Dermis microvascular lymphatic vessel endothelial cell (primary cell): ENCODE data around the gene SLC28A1. TPM values are rescaled to one million over a fixed set of nuclear protein-coding genes. Genes with fewer than 3 reads are reported as not detected.

Source experiments
- DNase-seq, 2 donors: peaks; one replicate each; pipeline versions ENCODE4 v3.0.0 to v3.0.0-alpha.2; 2010; ENCODE audit warnings: low read depth in 2 of 2
- total RNA-seq: library from RNA; depleted of rRNA; stranded (reverse); fragments of >200 nt; gene quantifications from 2 replicates; pipeline ENCODE4 v1.2.1, GENCODE V29; 2014

SLC28A1 gene
- total RNA-seq, 1 donor from 2014 or later: not detected

- DNase-seq: no peak
These were observed 54.3 kb downstream of the SLC28A1 start for GRCh38 chr15:84938726-84939125.

GRCh38 chr15:84940399-84940798 is 55.9 kb downstream of the SLC28A1 start:
- no peak for DNase-seq

DNA sequence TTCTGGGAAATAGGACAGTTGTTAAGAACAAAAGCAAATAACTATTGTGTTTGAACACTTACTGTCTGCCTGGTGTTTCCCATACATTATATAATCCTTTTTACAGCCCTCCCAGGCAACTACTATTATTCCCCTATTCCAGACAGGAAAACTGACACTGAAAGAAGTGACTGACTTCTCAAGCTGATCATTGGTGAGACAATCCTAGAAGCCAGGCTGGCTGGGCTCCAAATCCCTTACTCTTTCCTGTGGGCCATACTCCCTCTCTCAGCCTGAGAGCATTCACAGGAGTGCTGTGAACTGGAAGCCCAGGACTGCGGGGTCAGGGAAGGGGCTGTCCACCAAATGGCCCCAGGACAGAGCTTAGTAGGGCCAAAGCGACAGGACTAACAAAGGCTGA is 58.0 kb downstream of the SLC28A1 start:
- peak in 1 of 2 donors; percentile 19 for DNase-seq

- no peak for DNase-seq
These were observed 59.8 kb downstream of the SLC28A1 start for GRCh38 chr15:84944311-84944710.

- DNase-seq: no peak
These were observed 60.4 kb downstream of the SLC28A1 start for GRCh38 chr15:84944861-84945260.

DNA sequence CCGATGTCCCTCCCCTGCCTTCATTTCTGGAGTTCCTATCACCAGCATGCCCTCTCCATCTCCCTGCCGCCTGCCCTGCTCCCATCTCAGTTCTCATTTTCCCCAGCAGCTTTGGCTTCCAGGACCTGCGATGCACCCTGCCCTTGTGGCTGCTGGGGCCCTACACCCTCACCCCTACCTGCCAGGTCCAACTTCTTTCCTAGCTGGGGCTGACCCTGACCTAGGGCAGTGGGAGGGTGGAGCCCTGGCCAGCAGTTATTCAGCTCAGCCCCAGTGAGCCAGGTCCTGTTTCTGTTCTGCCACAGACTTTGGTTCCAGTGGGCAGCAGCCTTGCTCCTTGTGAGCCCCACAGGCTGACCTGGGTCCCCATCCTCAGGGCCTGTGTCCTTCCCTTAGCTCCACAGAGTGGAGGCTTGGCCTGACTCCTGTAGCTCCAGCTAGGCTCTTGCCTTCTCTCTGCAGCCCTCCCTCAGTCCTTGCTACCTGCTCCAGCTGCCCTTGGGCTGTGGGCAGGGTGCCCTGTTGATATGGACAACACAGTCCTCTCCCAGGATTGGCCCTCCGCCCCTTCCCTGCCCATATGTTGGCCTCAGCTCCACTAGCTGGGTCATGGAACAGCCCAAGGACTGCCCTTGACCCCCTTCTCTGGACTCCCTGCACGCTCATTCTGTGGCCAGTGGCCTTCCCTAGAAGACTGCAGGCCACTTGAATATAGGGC is 62.5 kb downstream of the SLC28A1 start:
- DNase-seq: no peak

GRCh38 chr15:84947947-84948830 is 63.7 kb downstream of the SLC28A1 start:
- peak; percentile 30 to 87 for DNase-seq

GRCh38 chr15:84949043-84949442 is 64.6 kb downstream of the SLC28A1 start:
- DNase-seq: no peak

DNA sequence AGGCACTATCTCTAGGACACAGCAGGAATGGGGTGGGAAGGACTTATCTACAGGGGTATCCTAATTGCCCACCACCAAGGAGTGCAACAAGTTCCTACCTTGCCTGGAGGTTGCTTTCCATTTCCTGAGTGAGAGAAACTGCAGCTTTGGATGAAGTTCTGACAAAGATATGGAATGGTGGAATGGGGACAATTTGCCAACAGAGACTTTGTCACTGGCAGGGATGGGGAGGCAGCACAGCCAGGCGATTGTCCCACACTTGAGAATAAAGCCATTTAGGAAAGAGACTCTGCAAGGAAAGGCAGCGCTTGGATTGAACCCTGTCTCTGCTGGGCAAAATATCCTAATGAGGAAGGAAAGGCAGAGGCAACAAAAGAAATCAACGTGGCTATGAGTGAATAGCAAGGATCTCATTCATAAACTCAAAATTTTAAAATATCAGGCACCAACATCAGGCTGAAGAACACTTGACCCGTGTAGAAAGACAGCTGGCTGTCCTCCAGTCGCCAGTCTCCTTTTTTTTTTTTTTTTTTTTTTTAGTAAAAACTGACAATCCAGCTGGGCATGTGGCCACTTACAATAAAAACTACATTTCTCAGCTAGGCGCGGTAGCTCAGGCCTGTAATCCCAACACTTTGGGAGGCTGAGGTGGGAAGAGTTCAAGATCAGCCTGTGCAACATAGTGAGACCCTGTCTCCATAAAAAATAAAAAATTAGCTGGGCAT is 65.5 kb downstream of the SLC28A1 start:
- no peak for DNase-seq

- DNase-seq: no peak
These were observed 66.2 kb downstream of the SLC28A1 start for GRCh38 chr15:84950570-84951111.

- no peak for DNase-seq
These were observed 67.3 kb downstream of the SLC28A1 start for GRCh38 chr15:84951736-84952135.

DNA sequence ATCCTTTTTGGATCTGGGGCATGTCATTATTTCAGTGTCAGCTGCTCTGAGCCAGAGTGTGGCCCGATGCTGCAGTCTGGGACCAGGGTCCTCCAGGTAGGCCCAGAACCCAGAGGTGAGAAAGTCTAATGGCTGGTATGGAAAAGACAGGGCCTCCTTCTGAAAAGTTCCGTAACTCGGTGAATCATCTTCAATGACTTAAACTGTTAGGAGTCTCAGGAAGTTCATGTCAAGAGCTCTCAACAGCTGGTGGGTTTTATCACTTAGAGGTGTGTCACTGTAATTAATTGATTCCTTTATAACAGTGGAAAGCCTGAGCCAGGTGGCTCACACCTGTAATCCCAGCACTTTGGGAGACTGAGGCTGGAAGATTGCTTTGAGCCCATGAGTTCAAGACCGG is 68.7 kb downstream of the SLC28A1 start:
- DNase-seq: peak in 1 of 2 donors; percentile 18

GRCh38 chr15:84953726-84954125 is 69.3 kb downstream of the SLC28A1 start:
- peak in 1 of 2 donors; percentile 12 for DNase-seq

- DNase-seq: peak; percentile 60 to 85
These were observed 70.8 kb downstream of the SLC28A1 start for GRCh38 chr15:84955089-84955848.

- DNase-seq: no peak
These were observed 71.7 kb downstream of the SLC28A1 start for GRCh38 chr15:84956199-84956598.

DNA sequence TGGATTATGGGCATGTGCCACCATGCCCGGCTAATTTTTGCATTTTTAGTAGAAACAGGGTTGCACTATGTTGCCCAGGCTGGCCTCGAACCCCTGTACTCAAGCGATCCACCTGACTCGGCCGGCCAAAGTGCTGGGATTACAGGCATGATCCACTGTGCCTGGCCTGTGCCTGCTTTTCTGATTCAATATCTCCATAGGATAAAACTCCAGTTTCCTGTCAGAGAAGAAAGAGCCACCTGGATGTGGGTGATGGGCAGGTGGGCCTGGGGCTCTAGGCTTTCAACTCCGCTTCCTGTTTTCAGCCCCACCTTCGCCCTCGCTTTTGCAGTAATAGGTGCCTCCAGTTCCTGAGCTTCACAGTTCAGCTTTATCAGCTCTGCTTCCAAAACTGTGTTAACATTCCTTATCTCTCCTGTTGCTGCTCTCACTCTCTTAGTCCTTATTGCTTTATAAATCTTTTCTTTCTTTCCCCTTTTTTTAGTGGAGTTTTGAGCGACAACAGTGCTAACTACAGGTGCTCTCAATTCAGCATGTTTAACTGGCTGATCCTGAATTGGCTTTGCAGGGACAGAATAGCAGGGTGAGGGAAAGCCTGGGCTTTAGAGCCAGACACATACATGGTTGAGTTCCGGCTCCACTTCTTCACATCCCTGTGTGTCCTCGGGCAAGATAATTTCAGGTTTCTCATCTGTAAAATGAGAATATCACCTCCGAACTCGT is 76.1 kb downstream of the SLC28A1 start:
- DNase-seq: no peak

DNA sequence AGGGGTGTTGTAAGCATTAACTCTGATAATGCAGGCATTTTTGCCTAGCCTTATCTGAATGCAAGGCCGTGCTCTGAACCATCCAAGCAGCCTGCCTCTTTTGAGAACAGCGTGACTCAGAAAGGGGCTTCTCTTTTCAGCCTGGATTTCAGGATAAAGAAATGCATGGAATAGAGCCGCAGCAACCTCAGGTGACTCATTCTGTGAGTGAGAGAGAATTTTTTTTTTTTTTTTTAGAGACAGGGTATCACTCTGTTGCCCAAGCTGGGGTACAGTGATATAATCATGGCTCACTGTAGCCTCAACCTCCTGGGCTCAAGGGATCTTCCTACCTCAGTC is 76.6 kb downstream of the SLC28A1 start:
- DNase-seq: no peak

DNA sequence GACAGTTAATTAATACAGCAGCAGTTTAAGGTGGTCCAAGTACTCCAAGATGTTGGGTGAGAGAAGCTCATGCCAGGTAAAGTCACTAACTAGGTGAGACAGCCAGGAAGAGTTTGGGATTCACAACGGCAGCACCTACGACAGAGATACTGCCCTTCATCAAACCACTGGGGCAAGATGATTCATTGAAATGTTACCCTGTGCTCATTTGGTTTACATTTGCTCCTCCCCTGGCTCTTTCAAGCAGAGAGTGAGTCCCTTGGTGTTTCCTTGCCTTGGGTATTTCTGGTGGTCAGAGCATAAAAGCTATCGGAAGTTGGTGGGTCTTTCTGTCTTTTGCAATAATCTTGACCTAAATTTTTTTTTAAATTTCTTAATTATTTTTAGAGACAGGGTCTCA is 77.2 kb downstream of the SLC28A1 start:
- no peak for DNase-seq

GRCh38 chr15:84962955-84963354 is 78.5 kb downstream of the SLC28A1 start:
- no peak for DNase-seq

DNA sequence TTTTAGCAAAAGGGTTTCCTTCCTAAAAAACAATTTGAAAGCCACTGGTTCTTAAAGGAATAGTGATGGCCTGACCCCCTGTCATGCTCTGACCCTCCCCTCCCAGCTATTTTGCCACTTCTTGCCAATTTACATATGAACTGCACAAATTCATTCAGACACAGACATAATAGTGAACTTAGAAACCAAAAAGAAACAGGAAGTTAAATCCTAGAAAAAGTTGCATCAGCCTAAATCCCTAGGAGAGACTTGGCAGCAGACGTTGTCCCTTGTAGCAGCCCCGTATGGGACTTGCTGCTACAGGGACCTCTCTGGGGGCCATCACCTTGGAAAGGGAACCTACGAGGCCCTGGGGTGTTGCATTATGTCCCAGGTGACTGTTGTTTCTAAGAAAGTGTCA is 82.9 kb downstream of the SLC28A1 start:
- DNase-seq: no peak
